ENCODE data around the gene NDUFS4.
"Not testable (repeated sequence)": the region's sequence is repeated elsewhere in the genome, so short reads cannot be mapped to it uniquely, and the experiment has no call there.

The NDUFS4 gene

DNA sequence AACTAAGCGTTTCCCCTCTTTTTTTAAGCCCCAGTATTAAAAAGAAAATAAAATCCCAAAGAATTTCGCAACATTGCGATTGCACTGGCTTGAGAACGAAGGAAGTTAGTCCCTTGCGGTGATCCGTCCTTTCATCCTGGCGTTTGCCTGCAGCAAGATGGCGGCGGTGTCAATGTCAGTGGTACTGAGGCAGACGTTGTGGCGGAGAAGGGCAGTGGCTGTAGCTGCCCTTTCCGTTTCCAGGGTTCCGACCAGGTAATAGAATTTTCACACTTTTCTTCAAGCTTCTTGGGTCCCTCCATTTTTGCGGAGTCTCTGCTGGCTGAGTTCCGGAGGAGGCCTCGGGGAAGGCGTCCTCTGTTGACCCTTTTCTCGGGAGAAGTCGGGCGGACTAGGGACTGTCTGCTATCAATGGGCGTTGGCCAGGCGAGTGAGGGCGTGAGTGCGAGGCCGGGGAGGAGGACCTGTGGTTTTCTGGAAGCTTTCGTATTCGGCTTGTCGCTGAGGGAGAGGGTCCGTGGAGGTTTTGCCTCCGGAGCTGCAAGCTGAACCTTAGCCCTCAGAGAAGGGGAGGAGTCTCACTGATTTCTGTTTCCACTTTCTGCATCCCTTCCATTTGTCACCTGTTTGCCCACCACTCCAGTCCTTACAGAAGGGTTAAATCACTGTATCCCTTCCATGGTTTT lies at the start of gene NDUFS4:
TSS of gene NDUFS4 (plus strand) at position 134 of the 686 bp plus-strand sequence. CDS start at position 158, 24 bp downstream.
- peak; percentile 89 for DNase-seq

DNA sequence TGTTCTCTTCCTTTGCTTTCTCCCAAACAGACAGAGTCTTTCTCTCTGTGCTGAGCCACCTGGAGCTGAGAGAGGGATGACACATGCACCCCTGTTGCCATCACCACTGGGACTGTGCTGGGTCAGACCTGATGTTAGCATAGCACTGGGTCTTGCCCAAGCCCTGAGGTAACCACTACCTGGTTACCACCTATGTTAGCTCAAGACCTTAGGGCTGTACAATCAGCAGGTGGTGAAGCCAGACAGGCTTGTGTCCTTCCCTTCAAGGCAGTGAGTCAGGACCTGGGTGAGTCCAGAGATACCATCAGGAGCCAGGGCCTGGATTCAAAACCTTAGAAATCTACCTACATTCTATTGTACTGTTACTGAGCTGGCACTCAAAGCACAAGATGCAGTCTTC lies 47.9 kb upstream of the NDUFS4 start:
- DNase-seq: no peak

DNA sequence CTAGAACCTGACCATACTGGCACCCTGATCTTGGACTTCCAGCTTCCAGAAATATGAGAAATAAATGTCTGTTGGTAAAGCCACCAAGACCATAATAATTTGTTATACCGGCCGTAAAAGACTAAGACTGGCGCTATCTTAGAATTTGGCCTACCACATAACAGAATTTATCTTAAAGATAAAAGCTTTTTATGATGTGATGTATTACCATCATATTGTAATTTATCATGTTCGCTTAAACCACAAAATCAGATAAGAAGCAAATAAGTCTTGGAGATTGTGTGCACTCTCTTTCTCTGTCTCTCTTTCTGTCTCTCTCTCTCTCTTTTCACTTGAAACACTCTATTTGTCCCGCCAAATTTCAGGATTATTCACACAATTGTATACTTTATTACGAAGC lies 44.5 kb upstream of the NDUFS4 start:
- DNase-seq: no peak

DNA sequence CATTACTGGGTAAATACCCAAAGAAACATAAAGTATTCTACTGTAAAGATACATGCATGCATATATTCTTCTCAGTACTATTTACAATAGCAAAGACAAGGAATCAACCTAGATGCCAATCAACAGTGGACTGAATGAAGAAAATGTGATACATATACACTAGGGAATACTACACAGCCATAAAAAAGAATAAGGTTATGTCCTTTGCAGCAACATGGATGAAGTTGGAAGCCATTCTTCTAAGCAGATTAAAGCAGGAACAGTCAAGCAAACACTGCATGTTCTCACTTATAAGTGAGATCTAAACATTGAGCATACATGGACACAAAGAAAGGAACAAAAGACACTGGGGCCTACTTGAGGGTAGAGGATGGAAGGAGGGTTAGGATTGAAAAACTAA lies 39.6 kb upstream of the NDUFS4 start:
- no peak for DNase-seq

DNA sequence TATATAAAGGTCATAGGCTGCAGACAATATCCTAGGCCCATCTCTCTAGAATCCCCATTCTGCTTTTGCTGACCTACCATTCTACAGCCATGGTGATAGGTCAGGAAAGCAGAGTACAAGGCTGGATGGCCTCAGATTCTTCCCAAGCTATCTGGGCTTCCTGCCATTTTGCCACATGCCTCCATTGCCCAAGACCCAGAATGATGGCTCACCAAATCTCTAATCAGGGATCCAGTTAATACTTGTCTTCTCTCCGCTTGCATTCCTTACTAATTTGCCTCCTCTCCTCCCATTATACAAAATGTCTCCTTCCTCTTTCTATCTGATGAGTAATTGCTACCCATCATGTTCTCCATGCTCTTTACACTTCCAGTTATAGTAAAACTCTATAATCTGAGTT lies 22.7 kb upstream of the NDUFS4 start:
- no peak for DNase-seq

DNA sequence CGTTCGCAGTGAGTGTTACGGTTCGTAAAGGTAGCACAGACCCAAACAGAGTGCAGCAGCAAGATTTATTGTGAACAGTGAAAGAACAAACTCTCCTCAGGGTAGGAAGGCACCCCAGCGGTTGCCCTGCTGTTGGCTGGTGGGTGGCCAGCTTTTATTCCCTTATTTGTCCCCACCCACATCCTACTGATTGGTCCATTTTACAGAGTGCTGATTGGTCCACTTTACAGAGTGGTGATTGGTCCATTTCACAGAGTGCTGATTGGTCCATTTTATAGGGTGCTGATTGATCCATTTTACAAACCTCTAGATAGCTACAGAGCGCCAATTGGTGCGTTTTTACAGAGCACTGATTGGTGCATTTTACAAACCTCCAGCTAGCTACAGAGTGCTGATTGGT lies 19.7 kb upstream of the NDUFS4 start:
- not testable (repeated sequence) for DNase-seq

DNA sequence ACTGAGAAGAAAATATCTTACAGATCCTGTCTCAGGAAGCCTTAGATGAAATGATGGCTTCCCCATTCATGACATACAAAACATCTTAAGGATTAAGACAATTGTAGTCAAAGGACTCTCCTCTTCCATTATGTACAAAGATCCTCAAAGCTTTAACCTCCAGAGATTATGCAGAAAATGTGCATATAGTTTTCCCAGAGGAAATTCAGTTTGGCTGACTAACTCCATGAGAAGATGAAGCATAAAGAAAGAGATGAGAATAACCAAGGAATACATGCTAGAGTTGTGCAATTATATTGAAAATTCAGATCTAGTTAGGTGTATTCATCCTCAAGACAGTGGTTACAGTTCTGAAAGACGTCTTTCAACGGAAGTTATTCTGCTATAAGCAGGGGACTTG lies 18.6 kb upstream of the NDUFS4 start:
- DNase-seq: no peak

DNA sequence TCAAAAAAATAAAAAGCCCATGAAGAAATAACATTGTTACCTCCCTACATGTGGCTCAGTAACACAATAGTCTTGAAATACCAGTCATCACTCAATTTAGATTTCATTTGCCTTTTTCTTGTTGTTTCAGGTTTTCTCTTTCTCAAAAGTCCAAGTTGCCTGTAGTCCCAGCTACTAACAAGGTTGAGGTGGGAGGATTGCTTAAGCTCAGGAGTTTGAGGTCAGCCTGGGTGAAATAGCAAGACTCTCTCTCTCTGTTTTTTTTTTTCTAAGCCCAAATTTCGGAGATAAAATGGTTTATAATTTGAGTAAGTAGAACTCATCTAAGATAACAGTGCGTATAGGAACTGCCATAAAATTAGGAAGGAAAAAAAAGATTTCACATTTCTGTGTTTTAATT lies 17.5 kb upstream of the NDUFS4 start:
- no peak for DNase-seq

DNA sequence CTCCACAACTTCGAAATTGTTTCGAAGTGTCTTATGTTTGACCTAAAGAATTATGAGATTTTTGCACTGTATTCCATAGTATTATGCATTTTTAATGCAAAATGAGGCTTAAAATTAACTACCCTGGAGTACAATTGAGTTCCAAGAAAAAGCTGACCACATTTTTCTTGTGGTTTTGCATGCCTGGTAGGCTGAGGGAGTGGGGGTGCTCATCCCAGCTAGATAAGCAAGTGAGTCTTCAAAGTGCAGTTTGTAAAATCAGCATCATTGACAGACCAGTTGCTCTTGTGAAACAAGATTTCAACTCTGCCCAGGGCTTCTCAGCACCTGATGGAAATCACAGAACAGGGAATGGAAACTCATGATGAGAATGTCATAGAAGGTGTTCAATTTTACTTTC lies 17.0 kb upstream of the NDUFS4 start:
- DNase-seq: no peak

DNA sequence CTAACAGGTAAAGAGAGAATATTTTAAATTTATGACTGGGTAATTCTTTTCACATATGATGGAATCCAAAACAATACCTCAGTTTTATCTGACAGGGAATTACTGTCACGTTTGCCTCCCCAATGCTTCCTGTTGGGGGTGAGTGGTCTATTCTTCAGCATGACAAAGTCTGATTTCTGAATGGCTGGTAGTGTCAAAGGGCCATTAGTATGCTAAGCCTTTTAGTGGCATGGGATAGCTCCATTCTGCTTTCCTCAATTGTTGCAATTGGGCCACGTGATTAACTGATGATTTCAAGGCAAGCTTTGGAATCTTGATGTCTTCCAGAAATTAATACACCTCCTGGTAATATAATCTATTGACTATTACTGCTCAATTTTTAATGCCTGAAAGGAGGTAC lies 14.7 kb upstream of the NDUFS4 start:
- no peak for DNase-seq

DNA sequence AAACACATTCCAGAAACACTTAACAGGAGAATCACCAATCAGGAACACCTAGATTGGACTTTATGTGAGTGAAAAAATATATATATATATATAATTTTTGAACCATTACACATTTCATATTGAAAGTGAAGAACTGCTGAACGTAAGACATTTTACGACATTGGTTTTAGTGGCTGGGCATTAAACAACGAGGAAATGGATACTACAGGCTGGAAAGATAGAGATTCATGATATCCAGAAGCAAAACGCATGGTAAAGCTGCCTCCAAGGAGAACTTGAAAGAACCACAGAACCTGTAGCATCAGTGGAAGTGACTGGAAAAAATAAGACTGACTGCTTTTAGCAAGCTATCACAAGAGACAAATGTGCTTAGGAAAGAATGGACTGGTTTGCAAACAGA lies 13.2 kb upstream of the NDUFS4 start:
- no peak for DNase-seq

DNA sequence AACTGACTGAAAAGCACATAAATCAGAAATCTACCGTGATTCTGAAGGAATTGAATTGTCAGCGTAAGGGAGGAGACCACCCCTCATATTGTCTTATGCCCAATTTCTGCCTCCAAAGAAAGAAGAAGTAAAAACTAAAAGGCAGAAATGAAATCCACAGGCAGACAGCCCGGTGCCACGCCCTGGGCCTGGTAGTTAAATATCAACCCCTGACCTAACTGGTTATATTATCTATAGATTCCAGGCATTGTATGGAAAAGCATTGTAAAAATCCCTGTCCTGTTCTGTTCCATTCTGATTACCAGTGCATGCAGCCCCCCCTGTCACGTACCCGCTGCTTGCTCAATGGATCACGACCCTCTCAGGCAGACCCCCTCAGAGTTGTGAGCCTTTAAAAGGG lies 11.9 kb upstream of the NDUFS4 start:
- not testable (repeated sequence) for DNase-seq

DNA sequence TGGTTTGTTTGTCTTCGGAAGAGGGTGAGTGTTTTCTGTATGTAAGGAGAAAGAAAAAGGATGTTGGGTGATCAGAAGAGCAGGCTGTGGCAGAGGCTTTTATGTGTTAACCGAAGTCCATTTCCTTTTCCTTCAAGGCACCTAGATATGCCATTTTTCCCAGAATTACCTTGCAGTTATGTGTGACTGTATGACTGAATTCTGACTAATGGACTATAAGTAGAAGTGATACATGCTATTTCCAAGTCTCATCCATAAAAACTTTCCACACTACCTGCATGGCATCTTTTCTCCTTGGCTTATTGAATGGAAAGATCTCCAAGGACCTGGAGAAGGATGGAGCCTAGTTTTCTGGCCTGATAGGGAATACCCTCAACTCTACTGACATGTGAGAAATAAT lies 10.6 kb upstream of the NDUFS4 start:
- DNase-seq: no peak

DNA sequence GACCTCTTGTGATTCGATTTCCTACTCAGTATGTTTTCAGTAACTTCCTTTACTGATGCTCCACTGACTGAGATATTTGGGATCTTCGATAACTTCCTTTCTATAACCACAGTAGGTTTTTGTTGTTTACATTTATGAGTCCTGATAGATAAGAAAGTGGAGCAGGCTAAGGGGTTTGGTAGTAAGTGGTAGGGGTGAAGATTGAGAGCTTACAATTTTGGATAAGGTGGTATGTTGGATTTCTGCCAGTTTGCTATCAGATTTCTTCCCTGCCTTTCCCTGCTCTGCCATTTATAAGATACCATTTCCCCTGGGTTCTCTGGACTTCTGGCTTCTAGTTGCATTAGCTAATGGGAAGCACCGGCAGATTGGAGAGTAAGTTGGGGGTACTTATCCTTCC lies 7.9 kb upstream of the NDUFS4 start:
- DNase-seq: no peak

DNA sequence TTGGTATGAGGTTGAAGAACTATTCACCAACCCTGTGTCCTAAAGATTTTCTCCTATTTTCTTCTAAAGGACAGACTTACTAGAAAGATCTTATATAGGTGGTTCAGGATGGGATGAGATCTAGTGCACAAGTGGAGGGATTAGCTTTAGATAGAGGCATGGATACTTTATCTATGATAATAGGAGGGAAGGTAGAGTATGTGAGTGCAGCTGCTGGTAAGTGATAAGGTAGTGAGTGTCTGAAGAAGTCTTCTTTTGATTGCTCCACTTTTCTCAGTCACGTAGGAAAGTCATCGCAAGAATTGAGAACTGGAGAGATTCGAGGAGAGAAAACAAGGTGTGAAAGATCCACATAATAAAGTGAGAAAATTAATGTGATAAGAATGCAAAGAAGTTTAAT lies 6.0 kb upstream of the NDUFS4 start:
- DNase-seq: no peak

DNA sequence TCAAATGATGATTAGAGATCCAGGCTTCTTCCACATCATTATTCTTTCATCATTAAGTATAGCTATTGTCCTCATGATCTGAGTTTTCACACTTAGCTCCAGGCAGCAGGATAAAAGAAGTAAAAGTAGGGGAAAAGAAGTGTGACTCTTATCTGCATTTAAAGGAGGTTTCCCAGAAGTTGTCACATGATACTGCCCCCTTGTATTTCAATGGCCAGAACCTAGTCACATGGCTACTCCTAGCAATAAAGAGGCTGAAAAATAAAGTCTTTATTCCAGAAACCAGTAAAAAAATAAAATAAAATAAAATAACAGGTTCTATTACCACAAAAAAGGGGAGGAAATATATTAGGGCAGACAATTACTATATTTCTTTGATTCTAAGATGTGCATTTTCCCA lies 5.3 kb upstream of the NDUFS4 start:
- no peak for DNase-seq

DNA sequence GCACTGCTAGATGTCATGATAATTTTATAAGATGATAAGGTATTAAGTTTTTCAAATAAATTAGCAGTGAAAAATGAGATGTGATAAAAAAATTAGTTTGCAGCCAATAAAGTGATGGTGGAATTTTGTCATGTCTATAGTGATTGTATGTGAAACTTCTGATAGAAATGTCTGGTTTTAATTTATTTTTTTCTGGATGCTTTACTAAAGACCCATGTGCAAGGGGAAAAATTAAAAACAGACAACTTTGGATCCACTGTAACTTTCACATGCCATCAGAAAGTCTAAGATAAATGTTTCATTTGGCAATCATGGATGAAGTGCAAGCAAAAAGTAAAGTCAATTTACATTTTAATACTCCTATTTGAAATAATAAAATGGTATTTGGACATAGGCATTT lies 4.4 kb upstream of the NDUFS4 start:
- no peak for DNase-seq

DNA sequence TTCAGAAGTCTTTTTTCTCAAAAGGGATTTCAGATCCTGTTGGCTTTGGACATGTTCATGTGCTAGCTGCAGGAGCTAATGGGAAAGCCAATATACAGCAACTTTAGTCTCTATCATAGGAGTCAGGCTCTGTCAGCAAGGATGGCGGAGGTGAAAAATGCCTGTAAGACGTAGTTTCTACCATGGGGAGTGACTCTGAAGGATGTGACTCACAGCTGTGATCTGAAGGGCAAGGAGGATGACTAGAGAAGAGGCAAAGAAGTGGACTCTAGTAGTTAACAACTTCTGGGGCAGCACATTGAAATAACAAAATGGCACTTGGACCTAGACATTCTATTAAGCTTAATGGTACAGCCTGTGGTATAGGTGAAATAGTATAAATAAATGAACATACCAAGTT lies 3.1 kb upstream of the NDUFS4 start:
- DNase-seq: no peak

DNA sequence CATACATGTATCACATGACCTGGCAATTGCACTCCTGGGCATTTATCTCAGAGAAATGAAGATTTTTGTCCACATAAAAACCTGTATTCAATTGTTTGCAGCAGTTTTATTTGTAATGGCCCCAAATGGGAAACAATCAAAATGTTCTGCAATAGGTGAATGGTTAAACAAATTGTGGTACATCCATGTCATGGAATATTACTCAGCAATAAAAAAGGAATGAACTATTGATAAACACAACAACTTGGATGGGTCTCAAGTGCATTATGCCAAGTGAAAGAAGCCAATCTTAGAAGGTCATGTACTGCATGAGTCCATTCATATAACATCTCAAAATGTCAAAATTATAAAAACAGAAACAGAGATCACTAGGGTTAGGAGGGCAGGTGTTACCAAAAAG lies 1.5 kb upstream of the NDUFS4 start:
- DNase-seq: no peak

DNA sequence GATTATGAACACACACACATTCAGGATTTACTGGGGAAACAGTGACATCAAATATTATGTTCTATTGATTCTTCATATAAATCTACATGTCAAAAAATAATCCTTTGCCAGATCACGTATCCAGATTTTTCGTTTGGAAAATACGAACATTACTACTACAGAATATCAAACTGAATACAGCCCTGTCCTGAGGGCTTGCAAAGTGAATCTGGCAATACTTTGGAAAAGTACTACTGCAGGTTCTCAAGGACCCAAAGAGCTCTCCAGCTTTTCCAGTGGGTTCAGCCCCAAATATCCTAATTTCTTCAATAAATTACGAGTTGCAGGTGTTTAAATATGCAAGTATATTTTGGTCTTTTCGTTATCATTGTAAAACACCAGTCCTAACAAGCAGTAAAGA lies 411 bp upstream of the NDUFS4 start:
- DNase-seq: no peak

DNA sequence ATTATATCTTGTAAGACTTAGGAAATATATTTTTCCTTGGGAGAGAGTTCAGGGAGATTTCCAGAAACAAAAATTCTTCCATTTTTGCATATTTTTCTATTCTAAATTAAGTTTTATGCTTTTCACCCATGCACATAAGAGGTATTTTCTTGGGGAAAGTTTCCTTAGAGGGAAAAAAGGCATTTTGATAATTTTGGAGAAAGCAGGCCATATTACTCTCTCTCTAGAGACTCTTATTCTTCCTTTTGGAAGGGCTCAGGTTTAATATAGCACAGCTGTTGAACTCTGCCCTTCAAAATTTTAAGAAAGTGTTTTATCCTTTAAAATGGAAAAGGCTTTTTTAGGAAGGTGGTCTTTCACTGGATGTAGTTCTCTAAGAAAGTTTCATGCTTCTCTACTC lies 8.0 kb downstream of the NDUFS4 start:
- DNase-seq: no peak

DNA sequence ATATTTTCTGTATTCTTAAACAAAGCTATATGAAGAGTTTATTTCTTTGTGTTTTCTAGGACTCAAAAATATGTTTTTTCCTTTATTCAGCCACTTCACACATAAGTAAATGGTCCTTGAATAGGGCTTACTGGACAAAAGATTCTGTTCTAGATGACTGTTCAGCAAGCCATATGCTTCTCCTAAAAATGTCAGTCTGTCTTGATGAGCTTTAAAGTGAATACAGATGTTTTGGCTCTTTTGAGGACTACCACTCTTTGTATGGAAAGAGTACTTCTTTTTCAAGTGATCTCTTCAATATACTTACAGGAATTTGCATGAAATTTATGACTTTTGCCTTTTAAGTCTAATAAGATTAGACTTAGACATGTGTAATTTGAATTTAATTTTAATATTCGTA lies 8.4 kb downstream of the NDUFS4 start:
- DNase-seq: no peak

DNA sequence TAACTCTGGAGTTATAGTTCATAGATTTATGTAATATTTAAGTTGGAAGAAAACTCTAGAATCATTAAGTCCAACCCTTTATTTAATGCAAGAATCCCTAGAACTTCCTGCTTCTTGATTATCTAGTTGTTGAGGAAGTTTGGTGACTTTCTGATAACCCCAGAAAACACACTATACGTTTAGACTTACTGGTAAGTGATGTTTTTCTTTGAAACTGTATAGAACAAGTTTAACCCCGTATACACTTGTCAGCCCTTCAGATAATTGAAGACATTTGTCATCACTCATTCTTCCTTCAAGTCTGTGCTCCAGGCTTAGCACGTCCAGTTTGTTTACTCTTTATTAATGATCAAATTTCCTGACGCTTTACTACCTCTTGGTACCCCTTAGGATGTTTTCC lies 9.0 kb downstream of the NDUFS4 start:
- DNase-seq: no peak

DNA sequence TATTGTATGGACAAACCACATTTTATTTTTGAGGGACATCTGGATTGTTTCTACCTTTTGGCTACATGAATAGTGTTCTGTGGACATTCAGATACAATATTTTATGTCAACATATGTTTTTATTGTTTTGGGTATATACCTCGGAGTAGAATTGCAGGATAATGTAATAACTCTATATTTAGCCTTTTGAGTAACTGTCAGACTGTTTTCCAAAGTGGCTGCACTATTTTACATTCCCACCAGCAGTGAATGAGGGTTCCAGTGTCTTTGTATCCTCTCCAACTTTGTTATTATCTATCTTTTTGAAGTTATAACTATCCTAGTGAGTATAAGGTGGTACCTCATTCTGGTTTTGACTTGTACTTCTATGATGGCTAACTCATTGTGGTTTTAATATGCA lies 11.0 kb downstream of the NDUFS4 start:
- no peak for DNase-seq

DNA sequence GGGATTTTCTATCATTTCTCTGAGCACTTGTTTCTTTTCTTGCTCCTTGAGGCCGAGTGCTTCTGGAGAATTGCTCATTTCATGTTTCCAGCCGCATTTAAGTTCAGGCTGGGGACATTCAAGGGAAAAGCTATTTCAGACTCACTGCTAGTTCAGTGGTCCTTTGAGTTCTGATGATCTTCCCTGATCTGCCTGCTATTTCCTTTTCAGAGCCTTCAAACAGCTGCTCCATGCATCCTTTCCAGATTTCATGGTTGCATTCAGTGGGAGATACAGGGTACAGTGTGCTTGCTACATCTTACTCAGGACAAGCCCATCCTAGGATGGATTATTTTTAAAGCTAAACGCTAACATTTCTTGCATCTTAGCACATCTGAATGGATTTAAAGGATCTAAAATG lies 14.7 kb downstream of the NDUFS4 start:
- no peak for DNase-seq

DNA sequence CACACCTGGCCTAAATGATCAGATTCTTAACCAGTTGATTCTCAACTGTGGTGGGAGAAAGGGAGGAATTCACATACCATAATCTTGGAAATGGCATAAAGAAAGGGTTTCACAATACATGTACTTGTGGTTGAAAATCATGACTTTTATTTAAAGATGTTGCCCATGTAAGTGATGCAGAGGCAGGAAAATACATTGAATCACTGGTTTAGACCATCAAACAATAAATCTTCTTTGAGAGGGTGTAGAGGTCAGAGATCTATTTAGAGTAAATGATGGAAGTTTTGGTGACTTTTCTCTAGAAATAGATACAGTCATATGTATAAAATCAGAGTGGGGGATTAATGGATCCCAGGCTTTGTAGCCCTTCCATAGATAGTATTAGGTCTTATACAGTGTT lies 15.4 kb downstream of the NDUFS4 start:
- DNase-seq: no peak

All from activated effector memory CD4-positive, alpha-beta T cell treated with anti-CD3 and anti-CD28 coated beads, Interleukin-2, amount 50 U/mL, for 16 hours (primary cell).